HG03571 (cell line): ENCODE results near the gene MESP1.

Source experiments
- ATAC-seq: cut with Tn5 transposase; IDR thresholded peaks from one replicate; pipeline ENCODE4 v1.9.1; 2021; ENCODE audit not compliant: unreplicated experiment

MESP1 gene

DNA sequence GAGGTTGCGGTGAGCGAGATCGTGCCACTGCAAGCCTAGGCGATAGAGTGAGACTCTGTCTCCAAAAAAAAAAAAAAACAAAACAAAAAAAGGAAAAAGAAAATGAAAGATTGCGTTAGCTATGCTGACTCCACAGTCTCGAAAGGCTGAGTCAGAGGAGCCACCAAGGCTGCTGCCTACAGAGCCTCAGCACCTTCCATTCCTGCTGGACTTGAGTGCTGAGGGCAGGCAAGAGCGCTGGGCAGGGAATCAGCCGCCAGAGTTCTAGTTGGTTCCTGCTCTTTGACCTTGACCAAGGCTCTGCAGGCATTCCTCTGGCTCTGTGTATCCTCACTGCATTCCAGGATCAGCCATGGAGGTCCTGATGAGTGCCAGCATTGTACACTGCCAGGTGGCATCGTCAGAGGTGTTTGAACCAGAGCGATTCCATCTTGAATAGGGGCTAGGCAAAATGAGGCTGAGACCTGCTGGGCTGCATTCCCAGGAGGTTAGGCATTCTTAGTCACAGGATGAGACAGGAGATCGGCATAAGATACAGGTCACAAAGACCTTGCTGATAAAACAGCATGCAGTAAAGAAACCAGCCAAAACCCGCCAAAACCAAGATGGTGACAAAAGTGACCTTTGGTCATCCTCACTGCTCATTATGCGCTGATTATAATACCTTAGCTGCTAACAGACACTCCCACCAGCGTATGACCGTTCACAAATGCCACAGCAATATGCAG is 31.0 kb upstream of the MESP1 start:
- ATAC-seq = no peak

GRCh38 chr15:89781055-89781454 is 30.0 kb upstream of the MESP1 start:
- no peak for ATAC-seq

GRCh38 chr15:89780601-89781000 is 29.6 kb upstream of the MESP1 start:
- no peak for ATAC-seq

DNA sequence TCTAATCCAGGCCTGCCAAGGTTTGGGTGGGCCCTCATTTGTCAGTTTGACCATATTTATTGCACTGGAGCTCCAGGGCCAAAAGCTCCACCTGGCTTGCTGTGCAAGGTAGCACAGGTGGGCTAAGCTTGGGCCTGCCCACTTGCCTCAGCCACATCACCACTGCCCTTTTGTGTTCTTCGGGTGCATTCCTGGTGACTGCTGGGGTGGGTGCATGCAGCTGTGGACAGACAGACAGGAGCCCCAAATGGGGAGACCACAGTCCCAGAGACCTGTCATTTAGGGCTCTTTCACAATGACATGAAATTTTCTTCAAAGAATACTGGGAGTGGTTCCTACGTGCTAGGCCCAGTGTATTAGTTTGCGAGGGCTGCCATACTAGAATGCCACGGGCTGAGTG is 27.8 kb upstream of the MESP1 start:
- ATAC-seq = no peak

DNA sequence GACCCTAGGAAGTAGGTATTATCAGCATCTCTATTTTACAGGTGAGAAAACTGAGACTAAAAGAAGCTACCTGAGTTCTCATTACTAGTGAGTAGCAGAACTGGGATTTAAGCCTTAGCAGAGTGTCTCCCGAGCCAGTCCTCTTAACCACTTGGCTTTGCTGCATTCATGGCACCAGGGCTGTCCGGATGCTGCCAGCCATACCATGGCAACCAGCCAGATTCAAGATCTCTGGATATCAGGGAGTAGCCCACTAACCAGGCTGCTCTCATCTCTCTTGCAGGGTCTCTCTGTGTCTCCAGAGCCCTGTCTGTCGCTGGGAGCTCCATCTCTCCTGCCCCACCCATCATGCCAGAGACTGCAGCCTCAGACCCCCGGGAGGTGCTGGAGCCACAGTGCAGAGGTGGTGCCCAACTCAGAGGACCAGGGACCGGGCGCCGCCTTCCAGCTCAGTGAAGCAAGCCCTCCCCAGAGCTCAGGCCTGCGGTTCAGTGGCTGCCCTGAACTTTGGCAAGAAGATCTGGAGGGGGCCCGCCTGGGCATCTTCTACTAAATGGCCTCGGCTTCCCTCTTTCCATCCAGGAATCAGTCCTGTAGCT is 26.8 kb upstream of the MESP1 start:
- no peak for ATAC-seq

- ATAC-seq = no peak
Observed at GRCh38 chr15:89777073-89777751, 26.2 kb upstream of the MESP1 start.

DNA sequence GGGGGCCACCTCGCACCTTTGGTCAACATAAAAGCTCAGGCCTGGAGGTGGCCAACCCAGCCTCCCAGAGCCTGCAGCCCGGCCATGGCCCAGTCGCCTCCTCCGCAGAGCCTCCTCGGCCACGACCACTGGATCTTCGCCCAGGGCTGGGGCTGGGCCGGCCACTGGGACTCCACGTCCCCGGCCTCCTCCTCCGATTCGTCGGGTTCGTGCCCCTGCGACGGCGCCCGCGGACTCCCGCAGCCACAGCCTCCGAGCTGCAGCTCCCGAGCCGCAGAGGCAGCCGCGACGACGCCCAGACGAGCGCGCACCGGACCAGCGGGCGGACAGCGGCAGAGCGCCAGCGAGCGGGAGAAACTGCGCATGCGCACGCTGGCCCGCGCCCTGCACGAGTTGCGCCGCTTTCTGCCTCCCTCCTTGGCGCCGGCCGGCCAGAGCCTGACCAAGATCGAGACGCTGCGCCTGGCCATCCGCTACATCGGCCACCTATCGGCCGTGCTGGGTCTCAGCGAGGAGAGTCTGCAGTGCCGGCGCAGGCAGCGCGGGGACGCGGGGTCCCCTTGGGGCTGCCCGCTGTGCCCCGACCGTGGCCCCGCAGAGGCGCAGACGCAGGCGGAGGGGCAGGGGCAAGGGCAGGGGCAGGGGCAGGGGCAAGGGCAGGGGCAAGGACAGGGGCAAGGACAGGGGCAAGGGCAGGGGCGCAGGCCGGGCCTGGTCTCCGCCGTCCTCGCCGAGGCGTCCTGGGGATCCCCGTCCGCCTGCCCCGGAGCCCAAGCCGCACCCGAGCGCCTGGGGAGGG is 25.4 kb upstream of the MESP1 start, which contains the start of gene MESP2:
Gene MESP2 (plus strand): TSS at position 59 of the 799 bp plus-strand sequence. CDS start 26 bp downstream, at position 85.
- no peak for ATAC-seq

DNA sequence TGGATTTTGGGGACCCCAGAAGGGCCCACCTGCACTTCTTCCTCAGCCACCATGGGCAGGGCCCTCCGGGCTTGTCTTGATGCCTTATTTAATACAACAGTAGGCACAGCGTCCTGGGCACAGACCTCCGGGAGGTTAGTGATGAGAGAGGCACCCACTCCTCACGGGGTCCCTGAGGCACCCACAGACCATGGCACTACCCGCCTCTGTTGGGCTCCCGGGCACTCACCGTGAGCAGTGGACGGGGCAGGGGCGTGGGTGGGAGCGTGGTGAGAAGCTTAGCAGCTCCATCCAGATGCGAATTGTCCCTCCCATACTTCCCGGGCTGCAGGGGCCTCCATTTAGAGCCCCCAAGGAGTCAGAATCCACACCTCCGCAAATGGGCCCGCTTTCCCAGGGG is 24.8 kb upstream of the MESP1 start:
- no peak for ATAC-seq

- ATAC-seq = no peak
Observed at GRCh38 chr15:89774492-89774891, 23.4 kb upstream of the MESP1 start.

DNA sequence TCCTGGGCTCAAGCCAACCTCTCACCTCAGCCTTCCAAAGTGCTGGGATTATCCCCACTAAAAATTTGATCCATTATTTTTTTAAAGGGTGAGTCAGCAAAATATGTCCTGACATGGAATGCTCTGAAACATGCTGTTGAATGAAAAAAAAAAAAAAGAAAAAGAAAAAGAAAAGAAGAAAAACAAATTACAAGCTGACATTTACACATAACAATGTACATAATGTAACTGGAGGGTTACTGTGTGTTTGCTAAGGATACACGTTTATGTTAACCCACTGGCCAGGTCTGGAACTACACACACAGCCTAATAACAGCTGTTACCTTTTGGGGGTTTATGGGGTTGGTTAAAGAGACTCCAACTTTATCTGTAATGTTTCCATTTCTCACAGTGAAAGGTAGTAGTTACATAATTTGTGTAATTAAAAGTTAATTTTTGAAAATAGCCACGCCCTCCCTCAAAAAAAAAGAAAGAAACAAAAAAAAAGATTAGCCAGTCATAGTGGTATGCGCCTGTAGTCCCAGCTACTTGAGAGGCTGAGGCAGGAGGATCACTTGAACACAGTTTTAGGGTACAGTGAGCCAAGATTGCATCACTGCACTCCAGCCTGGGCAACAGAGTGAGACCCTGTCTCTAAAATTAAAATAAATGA is 22.0 kb upstream of the MESP1 start:
- ATAC-seq = no peak

DNA sequence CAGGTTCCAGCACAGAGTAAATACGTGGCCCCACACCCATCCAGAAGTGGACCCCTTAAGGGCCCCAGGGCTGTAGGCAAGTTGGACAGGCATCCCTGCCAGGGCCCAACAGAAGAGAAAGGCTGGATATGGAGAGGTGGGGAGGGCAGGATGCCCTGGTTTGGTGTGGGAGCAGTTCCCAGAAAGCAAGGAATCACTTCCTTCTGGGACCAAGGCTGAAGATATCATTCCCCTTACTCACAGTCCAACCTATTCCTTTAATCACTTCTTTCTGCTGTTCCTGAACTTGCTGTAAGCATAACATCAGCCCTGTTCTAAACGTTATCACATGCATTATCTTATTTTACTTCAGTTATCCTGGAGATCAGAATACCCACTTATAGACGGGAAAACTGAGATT is 19.0 kb upstream of the MESP1 start:
- ATAC-seq = no peak

GRCh38 chr15:89769366-89769765 is 18.3 kb upstream of the MESP1 start:
- no peak for ATAC-seq

DNA sequence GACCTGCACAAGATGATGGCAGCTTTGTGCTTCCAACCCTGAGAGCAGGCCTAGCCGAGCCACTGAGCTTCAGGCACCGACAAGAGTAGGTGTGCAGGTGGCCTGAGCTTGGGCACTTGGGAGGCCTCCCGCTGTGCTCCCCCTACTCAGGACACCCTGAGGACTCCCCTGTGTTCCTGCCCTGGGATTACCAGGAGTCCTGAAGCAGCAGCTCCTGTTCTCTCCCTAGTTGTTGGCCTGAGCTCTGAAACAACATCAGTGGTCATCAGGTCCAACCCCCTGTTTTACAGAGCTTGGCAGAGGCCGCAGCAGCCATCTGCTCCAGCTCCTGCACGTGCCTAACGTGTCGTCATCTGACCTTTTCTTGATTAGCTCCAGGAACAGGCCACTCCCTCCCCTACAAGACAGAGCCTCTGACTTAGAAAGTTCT is 17.0 kb upstream of the MESP1 start:
- ATAC-seq = no peak

GRCh38 chr15:89767411-89767915 is 16.4 kb upstream of the MESP1 start:
- no peak for ATAC-seq

DNA sequence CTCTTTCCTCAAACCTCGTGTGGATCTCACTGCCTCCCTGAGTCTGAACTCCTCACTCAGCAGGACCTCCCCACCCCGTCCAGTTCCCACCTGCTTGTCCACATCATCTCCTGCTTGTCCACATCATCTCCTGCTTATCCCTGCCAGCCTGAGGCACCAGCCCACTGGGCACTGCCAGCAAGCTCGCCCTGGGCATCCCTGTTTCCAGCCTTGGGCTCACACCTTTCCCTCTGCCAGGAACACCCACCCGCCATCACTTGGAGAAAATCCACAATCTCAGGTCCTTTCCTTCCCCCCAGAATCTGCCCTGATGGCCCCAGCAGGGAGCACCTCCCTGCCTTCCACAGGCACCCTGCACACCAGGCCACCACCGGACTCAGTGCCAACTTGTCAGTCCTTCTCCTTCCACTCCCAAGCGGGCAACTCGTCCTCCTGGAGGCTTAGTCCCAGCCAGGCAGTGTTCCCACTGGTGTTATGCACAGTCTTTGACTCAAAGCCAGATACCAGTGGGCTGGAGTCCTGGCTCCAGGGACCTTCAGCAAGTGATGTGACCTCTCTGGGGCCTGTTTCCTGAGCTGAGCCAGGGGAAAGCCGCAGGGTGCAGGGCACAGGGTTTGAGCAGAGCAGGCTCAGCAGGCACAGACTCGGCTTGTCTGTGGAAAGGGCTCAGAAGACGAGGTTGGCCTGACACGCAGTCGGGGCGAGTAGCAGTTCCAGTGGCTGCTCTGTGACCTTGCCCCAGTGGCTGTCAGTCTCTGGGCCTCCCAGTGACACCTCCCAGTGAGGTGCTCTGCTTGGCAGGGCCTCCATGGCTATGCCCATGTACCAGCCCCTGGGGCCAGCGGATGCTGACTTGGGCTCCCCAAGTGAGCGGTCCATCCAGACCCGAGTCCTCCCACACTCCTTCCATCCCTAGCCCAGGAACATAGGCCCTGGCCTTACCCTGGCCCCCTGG is 15.6 kb upstream of the MESP1 start:
- ATAC-seq = no peak

- ATAC-seq = no peak
Observed at GRCh38 chr15:89765694-89766093, 14.6 kb upstream of the MESP1 start.

- ATAC-seq = no peak
Observed at GRCh38 chr15:89761929-89762328, 10.9 kb upstream of the MESP1 start.

GRCh38 chr15:89761009-89761831 is 10.2 kb upstream of the MESP1 start:
- ATAC-seq = no peak
